OCI-LY7 (cell line): ENCODE results near the gene RHOT1. TPM values are rescaled to one million over a fixed set of nuclear protein-coding genes. Genes with fewer than 3 reads are reported as not detected.

Experiments
- BruUV-seq: library from RNA; stranded (reverse); fragments of 400-500 nt; replicated peaks from 2 replicates; lab custom pipeline; 2021; lab: Mats Ljungman, UMichigan
- CTCF ChIA-PET: fragments of 300-600 bp; sonication (Branson Sonifier 250); formaldehyde crosslinking; loops from one replicate; lab custom pipeline; 2022; ENCODE audit warnings: antibody characterized with exemption; ENCODE audit not compliant: unreplicated experiment; lab: Charles Lee
- POLR2A ChIA-PET: fragments of 300-600 bp; sonication (Branson Sonifier 250); formaldehyde crosslinking; loops from one replicate; lab custom pipeline; 2022; ENCODE audit warnings: antibody characterized with exemption; lab: Charles Lee
- DNase-seq: peaks from one replicate; pipeline ENCODE4 v3.0.0-alpha.2; 2015; ENCODE audit warnings: low spot score
- H2AFZ ChIP-seq: fragments of 200-600 bp; sonication (generic), shearing (Covaris generic); 2 replicates; pipeline ENCODE4 v1.6.1; 2014; ENCODE audit warnings: mild to moderate bottlenecking, antibody characterized with exemption, low read length, moderate library complexity
- H3K27ac ChIP-seq: fragments of 200-600 bp; sonication (generic); 2 replicates; pipeline ENCODE4 v1.5.1; 2014; ENCODE audit warnings: mixed run types, low read depth, mild to moderate bottlenecking, moderate library complexity, low read length, inconsistent platforms; ENCODE audit not compliant: poor library complexity, severe bottlenecking
- H3K36me3 ChIP-seq: fragments of 200-600 bp; sonication (generic); 2 replicates; pipeline ENCODE4 v1.6.1; 2014; ENCODE audit warnings: mild to moderate bottlenecking, antibody characterized with exemption, low read length, moderate library complexity, mixed read lengths; ENCODE audit not compliant: insufficient read depth
- H3K4me1 ChIP-seq: fragments of 200-600 bp; sonication (generic); 2 replicates; pipeline ENCODE4 v1.5.1; 2014; ENCODE audit warnings: mild to moderate bottlenecking, low read length; ENCODE audit not compliant: insufficient read depth, poor library complexity, severe bottlenecking
- H3K4me2 ChIP-seq: fragments of 200-600 bp; sonication (generic); 2 replicates; pipeline ENCODE4 v1.6.1; 2014; ENCODE audit warnings: mild to moderate bottlenecking, low read length
- H3K4me3 ChIP-seq: fragments of 200-600 bp; sonication (generic); 2 replicates; pipeline ENCODE4 v1.5.1; 2014; ENCODE audit warnings: mild to moderate bottlenecking, low read depth, low read length; ENCODE audit not compliant: poor library complexity, severe bottlenecking
- H3K79me2 ChIP-seq: fragments of 200-600 bp; sonication (generic); 2 replicates; pipeline ENCODE4 v1.6.1; 2016; ENCODE audit warnings: low read depth, mild to moderate bottlenecking, low read length, moderate library complexity, mixed read lengths; ENCODE audit not compliant: insufficient read depth
- H3K9me2 ChIP-seq: fragments of 200-600 bp; sonication (generic); 2 replicates; pipeline ENCODE4 v1.6.1; 2016; ENCODE audit warnings: mild to moderate bottlenecking, low read length, mixed read lengths; ENCODE audit not compliant: insufficient read depth
- H3K9me3 ChIP-seq: fragments of 200-600 bp; sonication (generic); 2 replicates; pipeline ENCODE4 v1.6.1; 2014; ENCODE audit warnings: mild to moderate bottlenecking, mixed run types, low read length, mixed read lengths
- H4K20me1 ChIP-seq: fragments of 200-600 bp; sonication (generic); 2 replicates; pipeline ENCODE4 v1.6.1; 2014; ENCODE audit warnings: mild to moderate bottlenecking, antibody characterized with exemption, low read length, moderate library complexity, mixed read lengths; ENCODE audit not compliant: insufficient read depth
- CTCF ChIP-seq: fragments of 200-600 bp; sonication (generic); conservative IDR thresholded peaks from 2 replicates; pipeline ENCODE4 v1.5.1; 2014; ENCODE audit warnings: mild to moderate bottlenecking, antibody characterized with exemption, low read length, moderate library complexity, mixed read lengths
- EZH2phosphoT487 ChIP-seq: fragments of 200-600 bp; sonication (generic); IDR thresholded peaks from 2 replicates; pipeline ENCODE4 v1.6.1; 2018; ENCODE audit warnings: low read depth, borderline replicate concordance, mild to moderate bottlenecking, mixed run types, antibody characterized with exemption, low read length, moderate library complexity, mixed read lengths
- intact Hi-C: fragments of 100-400 bp; cut with micrococcal nuclease; formaldehyde crosslinking; loops from one replicate; pipeline ENCODE4 v1.10.0; 2022; ENCODE audit not compliant: unreplicated experiment
- total RNA-seq, 2 experiments: library from RNA; depleted of rRNA in 1 of 2; stranded (reverse); fragments of >200 nt in 1 of 2; shearing (Covaris generic) in 1 of 2; gene quantifications; 2 replicates each; pipeline ENCODE4 v1.2.3, GENCODE V29; 2014 to 2022

Gene RHOT1
- total RNA-seq, 2 experiments from 2014 or later, result 19.4 to 24.2 TPM

GRCh38 chr17:32197987-32198386, 55.7 kb downstream of the RHOT1 start:
- CTCF ChIA-PET, result no interaction called here

GRCh38 chr17:32206861-32207260, 64.6 kb downstream of the RHOT1 start:
- H3K79me2 ChIP-seq, result no peaks in the 10 kb centered on the region
- no peaks in the 10 kb centered on the region for H4K20me1 ChIP-seq
- intact Hi-C loops, result no loop called here
- no peak overlapping the region for H3K27ac ChIP-seq
- no TSS peak for BruUV-seq
- H3K4me3 ChIP-seq, result no peak overlapping the region
- no peak for TF ChIP-seq CTCF
- TF ChIP-seq EZH2phosphoT487, result no peak
- no peak overlapping the region for H3K4me2 ChIP-seq
- no peak for DNase-seq
- H3K9me3 ChIP-seq, result no peaks in the 10 kb centered on the region
- H2AFZ ChIP-seq, result no peak overlapping the region
- ChIA-PET POLR2A (no interaction called here), CTCF (no interaction called here)
- H3K36me3 ChIP-seq, result peaks cover 37% of the 10 kb centered on the region
- H3K9me2 ChIP-seq, result no peaks in the 10 kb centered on the region
- no peaks in the 10 kb centered on the region for H3K4me1 ChIP-seq

More at GRCh38 chr17:32197987-32198386, 55.7 kb downstream of the RHOT1 start:
- TF ChIP-seq CTCF (no peak), EZH2phosphoT487 (no peak)
- DNase-seq, result no peak
- Histone ChIP-seq H3K4me1 (no peaks in the 10 kb centered on the region), H3K4me2 (no peak overlapping the region), H3K79me2 (no peaks in the 10 kb centered on the region), H3K4me3 (no peak overlapping the region), H3K36me3 (peaks cover 70% of the 10 kb centered on the region), H3K27ac (no peak overlapping the region), H3K9me2 (no peaks in the 10 kb centered on the region), H2AFZ (no peak overlapping the region), H4K20me1 (no peaks in the 10 kb centered on the region), H3K9me3 (no peaks in the 10 kb centered on the region)
- BruUV-seq, result no TSS peak
- POLR2A ChIA-PET, result interaction anchor here (0.7 kb wide), 1 partner anchor 192 kb away, joined by 3 read pairs; no protein-coding TSS in a partner anchor
- intact Hi-C loops, result no loop called here

DNA sequence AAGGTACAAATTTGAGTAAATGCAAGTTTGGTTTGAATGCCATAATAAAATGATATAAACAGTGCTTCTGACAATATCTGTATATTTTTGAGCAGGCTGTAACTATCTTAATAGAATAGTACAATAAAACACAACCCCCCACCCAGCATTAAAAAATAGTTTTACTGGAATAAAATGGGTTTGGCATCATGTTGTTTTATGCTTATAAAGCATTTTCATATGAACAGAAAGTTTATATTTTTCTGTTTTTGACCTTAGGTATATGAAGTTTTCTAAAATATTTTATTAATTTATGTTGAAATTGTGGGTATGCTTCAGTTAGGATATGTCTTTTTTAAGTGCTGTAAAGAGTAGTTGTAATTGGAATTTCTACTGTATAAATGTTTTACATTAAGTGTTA, 66.1 kb downstream of the RHOT1 start:
- Histone ChIP-seq H3K9me2 (no peaks in the 10 kb centered on the region), H3K4me3 (no peak overlapping the region), H3K79me2 (no peaks in the 10 kb centered on the region), H4K20me1 (no peaks in the 10 kb centered on the region), H3K9me3 (no peaks in the 10 kb centered on the region), H3K36me3 (peaks cover 30% of the 10 kb centered on the region), H2AFZ (no peak overlapping the region), H3K4me1 (no peaks in the 10 kb centered on the region), H3K27ac (no peak overlapping the region), H3K4me2 (no peak overlapping the region)
- CTCF ChIA-PET, result no interaction called here
- TF ChIP-seq CTCF, result no peak
- no peak for TF ChIP-seq EZH2phosphoT487
- POLR2A ChIA-PET, result no interaction called here
- no TSS peak for BruUV-seq
- no peak for DNase-seq
- intact Hi-C loops, result no loop called here
